ENCODE results near the gene TLCD3B.

The TLCD3B gene

GRCh38 chr16:30032083-30032819, 1.2 kb upstream of the TLCD3B start:
- DNase-seq (ENCODE audit: low spot score), result no peak
- TF ChIP-seq CTCF (IDR thresholded peaks at IDR 0.05; ENCODE audit: poor library complexity, severe bottlenecking), result peak; percentile 90
- H3K36me3 ChIP-seq (ENCODE audit: low read depth), result no peaks in the 10 kb centered on the region
- peaks cover 8% of the 10 kb centered on the region for H3K27me3 ChIP-seq (ENCODE audit: insufficient read depth, poor library complexity, severe bottlenecking)
- no peak overlapping the region for H3K4me3 ChIP-seq (ENCODE audit: severe bottlenecking)
- no peaks in the 10 kb centered on the region for H3K4me1 ChIP-seq (ENCODE audit: insufficient read depth, poor library complexity, severe bottlenecking)
- no peaks in the 10 kb centered on the region for H3K9me3 ChIP-seq (ENCODE audit: severe bottlenecking)
- ATAC-seq (ENCODE audit: low read depth), result peak; percentile 41
- no peak overlapping the region for H3K27ac ChIP-seq (ENCODE audit: poor library complexity, severe bottlenecking)

DNA sequence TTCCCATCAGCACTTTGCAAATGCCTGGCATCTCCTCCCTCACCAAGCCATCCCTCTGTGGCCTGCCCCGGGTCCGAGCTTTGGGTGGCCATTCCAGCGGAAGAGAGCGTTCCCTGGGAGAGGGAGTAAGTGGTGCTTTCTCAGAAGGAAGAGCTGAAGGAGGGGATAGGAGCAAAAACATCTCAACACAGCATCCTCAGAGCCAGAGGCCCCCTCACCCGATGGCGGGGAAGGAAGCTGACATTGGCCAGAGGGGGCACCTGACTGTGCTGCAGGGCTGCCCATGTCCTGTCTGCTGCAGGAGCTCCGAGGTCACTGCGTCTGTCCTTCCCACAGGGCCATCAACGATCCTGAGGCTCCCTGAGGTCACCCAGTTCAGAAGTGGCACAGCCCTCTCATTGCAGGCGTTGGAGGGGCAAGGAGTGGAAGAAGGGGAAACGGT, 427 bp upstream of the TLCD3B start:
- TF ChIP-seq CTCF (IDR thresholded peaks at IDR 0.05; ENCODE audit: poor library complexity, severe bottlenecking), result no peak
- DNase-seq (ENCODE audit: low spot score) (no peak), ATAC-seq (ENCODE audit: low read depth) (no peak)
- no peak overlapping the region for H3K4me3 ChIP-seq (ENCODE audit: severe bottlenecking)
- no peaks in the 10 kb centered on the region for H3K4me1 ChIP-seq (ENCODE audit: insufficient read depth, poor library complexity, severe bottlenecking)
- no peaks in the 10 kb centered on the region for H3K36me3 ChIP-seq (ENCODE audit: low read depth)
- no peaks in the 10 kb centered on the region for H3K9me3 ChIP-seq (ENCODE audit: severe bottlenecking)
- no peak overlapping the region for H3K27ac ChIP-seq (ENCODE audit: poor library complexity, severe bottlenecking)
- peaks cover 8% of the 10 kb centered on the region for H3K27me3 ChIP-seq (ENCODE audit: insufficient read depth, poor library complexity, severe bottlenecking)

DNA sequence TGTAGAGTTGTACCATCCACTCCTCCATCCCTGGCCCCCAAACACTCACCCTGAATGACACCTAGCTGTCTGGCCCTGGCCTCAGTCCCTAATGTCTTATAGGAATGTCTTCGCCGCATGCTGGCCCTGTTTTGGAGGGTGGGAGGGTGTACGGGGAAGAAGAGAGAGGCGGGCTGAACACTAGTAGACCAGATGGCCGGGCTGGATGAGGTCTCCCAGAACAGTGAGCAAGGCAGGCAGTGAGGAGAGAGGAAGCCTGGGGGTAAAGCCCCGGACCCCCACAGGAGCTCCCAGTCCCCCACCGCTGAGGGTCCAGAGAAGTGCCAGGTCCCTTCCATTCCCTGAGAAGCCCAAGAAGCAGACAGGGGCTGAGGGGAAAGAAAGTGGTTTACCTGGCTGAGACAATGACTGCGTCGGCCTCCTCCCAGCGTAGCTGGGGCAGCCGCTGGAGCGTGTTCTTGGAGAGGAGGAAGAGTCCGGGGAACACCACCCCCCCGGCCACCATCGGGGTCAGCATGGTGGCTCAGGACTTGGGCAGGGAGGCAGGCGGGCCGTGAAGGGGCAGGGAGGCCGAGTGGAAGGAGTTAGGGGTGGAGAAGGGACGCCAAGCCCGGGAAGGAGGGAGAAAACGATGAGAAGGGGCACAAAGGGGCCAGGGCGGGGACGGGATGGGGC, 923 bp downstream of the TLCD3B start:
- Histone ChIP-seq H3K36me3 (ENCODE audit: low read depth) (no peaks in the 10 kb centered on the region), H3K27ac (ENCODE audit: poor library complexity, severe bottlenecking) (no peak overlapping the region), H3K4me3 (ENCODE audit: severe bottlenecking) (no peak overlapping the region), H3K27me3 (ENCODE audit: insufficient read depth, poor library complexity, severe bottlenecking) (peaks cover 8% of the 10 kb centered on the region), H3K9me3 (ENCODE audit: severe bottlenecking) (no peaks in the 10 kb centered on the region), H3K4me1 (ENCODE audit: insufficient read depth, poor library complexity, severe bottlenecking) (no peaks in the 10 kb centered on the region)
- TF ChIP-seq CTCF (IDR thresholded peaks at IDR 0.05; ENCODE audit: poor library complexity, severe bottlenecking), result no peak
- DNase-seq (ENCODE audit: low spot score), result no peak
- ATAC-seq (ENCODE audit: low read depth), result no peak

- DNase-seq (ENCODE audit: low spot score), result no peak
- ATAC-seq (ENCODE audit: low read depth), result peak; percentile 36; the same call in 2 of the 3 replicates
- Histone ChIP-seq H3K27ac (ENCODE audit: poor library complexity, severe bottlenecking) (no peak overlapping the region), H3K9me3 (ENCODE audit: severe bottlenecking) (no peaks in the 10 kb centered on the region), H3K4me1 (ENCODE audit: insufficient read depth, poor library complexity, severe bottlenecking) (no peaks in the 10 kb centered on the region), H3K27me3 (ENCODE audit: insufficient read depth, poor library complexity, severe bottlenecking) (peaks cover 8% of the 10 kb centered on the region), H3K4me3 (ENCODE audit: severe bottlenecking) (no peak overlapping the region), H3K36me3 (ENCODE audit: low read depth) (no peaks in the 10 kb centered on the region)
- TF ChIP-seq CTCF (IDR thresholded peaks at IDR 0.05; ENCODE audit: poor library complexity, severe bottlenecking), result no peak
Observed at GRCh38 chr16:30028438-30029076, 2.5 kb downstream of the TLCD3B start.
